Activated CD4-positive, alpha-beta T cell treated with anti-CD3 and anti-CD28 coated beads, Interleukin-2, amount 10 ng/mL, durations not matched to agents 24 days and 14 days (primary cell): ENCODE results near the gene TBKBP1. TPM values are rescaled to one million over a fixed set of nuclear protein-coding genes. Genes with fewer than 3 reads are reported as not detected.

ENCODE experiments used
- DNase-seq: peaks from one replicate; pipeline ENCODE4 v3.0.0; 2022
- H3K27ac Mint-ChIP-seq: one replicate; pipeline ENCODE4 v1.8.0; 2022; ENCODE audit warnings: mild to moderate bottlenecking, mixed read lengths
- H3K27me3 Mint-ChIP-seq: one replicate; pipeline ENCODE4 v1.8.0; 2022; ENCODE audit warnings: mixed read lengths
- H3K36me3 Mint-ChIP-seq: one replicate; pipeline ENCODE4 v1.8.0; 2022; ENCODE audit warnings: low read depth, mild to moderate bottlenecking, mixed read lengths
- H3K4me1 Mint-ChIP-seq: one replicate; pipeline ENCODE4 v1.8.0; 2021; ENCODE audit warnings: mixed read lengths
- H3K4me3 Mint-ChIP-seq: one replicate; pipeline ENCODE4 v1.8.0; 2022; ENCODE audit warnings: mild to moderate bottlenecking, moderate library complexity, mixed read lengths
- H3K9me3 Mint-ChIP-seq: one replicate; pipeline ENCODE4 v1.8.0; 2021; ENCODE audit warnings: mixed read lengths
- intact Hi-C: fragments of 100-400 bp; cut with micrococcal nuclease; formaldehyde crosslinking; loops from one replicate; pipeline ENCODE4 v1.15.1; 2023
- total RNA-seq: library from RNA; stranded (reverse); gene quantifications from 2 replicates; pipeline ENCODE4 v1.2.3, GENCODE V29; 2022

The TBKBP1 gene
- total RNA-seq, 1 donor from 2014 or later, result 10.9 TPM

GRCh38 chr17:47718634-47719405 is 24.9 kb downstream of the TBKBP1 start:
- DNase-seq, result no peak
- H3K27ac Mint-ChIP-seq, result peak overlapping the region; percentile 93
- intact Hi-C loops, result loop anchor here (1.0 to 5.0 kb wide), 2 partner anchors 13 to 57 kb away; no protein-coding TSS in a partner anchor

GRCh38 chr17:47719411-47720152 is 25.6 kb downstream of the TBKBP1 start:
- intact Hi-C loops, result loop anchor here (1.0 to 5.0 kb wide), 3 partner anchors 13 to 67 kb away; no protein-coding TSS in a partner anchor
- Mint-ChIP-seq H3K4me3 (peak overlapping the region; percentile 76), H3K27ac (peak overlapping the region; percentile 93), H3K27me3 (no peaks in the 10 kb centered on the region), H3K4me1 (peaks cover 79% of the 10 kb centered on the region), H3K36me3 (no peaks in the 10 kb centered on the region), H3K9me3 (no peaks in the 10 kb centered on the region)
- peak; percentile 89 for DNase-seq

More at GRCh38 chr17:47718634-47719405, 24.9 kb downstream of the TBKBP1 start:
- Mint-ChIP-seq H3K36me3 (no peaks in the 10 kb centered on the region), H3K4me3 (peak overlapping the region; percentile 76), H3K9me3 (no peaks in the 10 kb centered on the region), H3K4me1 (peaks cover 82% of the 10 kb centered on the region), H3K27me3 (no peaks in the 10 kb centered on the region)

- Mint-ChIP-seq H3K4me3 (peak overlapping the region; percentile 76), H3K27ac (peak overlapping the region; percentile 93), H3K9me3 (no peaks in the 10 kb centered on the region), H3K4me1 (peaks cover 81% of the 10 kb centered on the region), H3K36me3 (no peaks in the 10 kb centered on the region), H3K27me3 (no peaks in the 10 kb centered on the region)
- intact Hi-C loops, result loop anchor here (5.0 kb wide), 1 partner anchor 68 kb away; no protein-coding TSS in a partner anchor
- no peak for DNase-seq
These were observed 26.2 kb downstream of the TBKBP1 start for GRCh38 chr17:47720196-47720595.

GRCh38 chr17:47720754-47721533 is 27.0 kb downstream of the TBKBP1 start:
- H3K9me3 Mint-ChIP-seq, result no peaks in the 10 kb centered on the region
- H3K36me3 Mint-ChIP-seq, result no peaks in the 10 kb centered on the region
- H3K27ac Mint-ChIP-seq, result peak overlapping the region; percentile 93
- peak overlapping the region; percentile 76 for H3K4me3 Mint-ChIP-seq
- H3K4me1 Mint-ChIP-seq, result peaks cover 80% of the 10 kb centered on the region
- intact Hi-C loops, result loop anchor here (1.0 to 5.0 kb wide), 4 partner anchors 8 to 69 kb away; partner anchors contain the start of genes TBKBP1 and TBX21
- H3K27me3 Mint-ChIP-seq, result no peaks in the 10 kb centered on the region
- DNase-seq, result peak; percentile 95

- no peak for DNase-seq
- peak overlapping the region; percentile 93 for H3K27ac Mint-ChIP-seq
- peaks cover 81% of the 10 kb centered on the region for H3K4me1 Mint-ChIP-seq
- no peaks in the 10 kb centered on the region for H3K36me3 Mint-ChIP-seq
- intact Hi-C loops, result loop anchor here (1.0 to 5.0 kb wide), 4 partner anchors 8 to 69 kb away; partner anchors contain the start of genes TBKBP1 and TBX21
- H3K9me3 Mint-ChIP-seq, result no peaks in the 10 kb centered on the region
- peak overlapping the region; percentile 76 for H3K4me3 Mint-ChIP-seq
- no peaks in the 10 kb centered on the region for H3K27me3 Mint-ChIP-seq
These were observed 27.8 kb downstream of the TBKBP1 start for GRCh38 chr17:47721725-47722124.

GRCh38 chr17:47724705-47725104 is 30.7 kb downstream of the TBKBP1 start:
- no peaks in the 10 kb centered on the region for H3K27me3 Mint-ChIP-seq
- no peak for DNase-seq
- H3K36me3 Mint-ChIP-seq, result no peaks in the 10 kb centered on the region
- H3K27ac Mint-ChIP-seq, result peak overlapping the region; percentile 5
- H3K4me1 Mint-ChIP-seq, result peaks cover 77% of the 10 kb centered on the region
- intact Hi-C loops, result loop anchor here (5.0 kb wide), 1 partner anchor 72 kb away; no protein-coding TSS in a partner anchor
- no peaks in the 10 kb centered on the region for H3K9me3 Mint-ChIP-seq
- no peak overlapping the region for H3K4me3 Mint-ChIP-seq

GRCh38 chr17:47725446-47726111 is 31.6 kb downstream of the TBKBP1 start:
- no peaks in the 10 kb centered on the region for H3K27me3 Mint-ChIP-seq
- H3K36me3 Mint-ChIP-seq, result no peaks in the 10 kb centered on the region
- no peaks in the 10 kb centered on the region for H3K9me3 Mint-ChIP-seq
- intact Hi-C loops, result no loop called here
- H3K27ac Mint-ChIP-seq, result peak overlapping the region; percentile 59
- no peak for DNase-seq
- H3K4me1 Mint-ChIP-seq, result peaks cover 73% of the 10 kb centered on the region
- H3K4me3 Mint-ChIP-seq, result no peak overlapping the region

GRCh38 chr17:47726796-47727703 is 33.1 kb downstream of the TBKBP1 start:
- no peak for DNase-seq
- Mint-ChIP-seq H3K4me1 (peaks cover 76% of the 10 kb centered on the region), H3K36me3 (no peaks in the 10 kb centered on the region), H3K4me3 (no peak overlapping the region), H3K9me3 (no peaks in the 10 kb centered on the region), H3K27ac (peak overlapping the region; percentile 46), H3K27me3 (no peaks in the 10 kb centered on the region)
- intact Hi-C loops, result no loop called here

- no peak for DNase-seq
- no peaks in the 10 kb centered on the region for H3K27me3 Mint-ChIP-seq
- H3K4me3 Mint-ChIP-seq, result no peak overlapping the region
- no peaks in the 10 kb centered on the region for H3K36me3 Mint-ChIP-seq
- intact Hi-C loops, result no loop called here
- peak overlapping the region; percentile 45 for H3K27ac Mint-ChIP-seq
- peaks cover 80% of the 10 kb centered on the region for H3K4me1 Mint-ChIP-seq
- no peaks in the 10 kb centered on the region for H3K9me3 Mint-ChIP-seq
These were observed 33.7 kb downstream of the TBKBP1 start for GRCh38 chr17:47727704-47728036.

- peaks cover 80% of the 10 kb centered on the region for H3K4me1 Mint-ChIP-seq
- H3K27me3 Mint-ChIP-seq, result no peaks in the 10 kb centered on the region
- no peak for DNase-seq
- no peaks in the 10 kb centered on the region for H3K36me3 Mint-ChIP-seq
- H3K27ac Mint-ChIP-seq, result peak overlapping the region; percentile 45
- no peaks in the 10 kb centered on the region for H3K9me3 Mint-ChIP-seq
- no peak overlapping the region for H3K4me3 Mint-ChIP-seq
- intact Hi-C loops, result no loop called here
These were observed 34.4 kb downstream of the TBKBP1 start for GRCh38 chr17:47728214-47728877.

- H3K9me3 Mint-ChIP-seq, result no peaks in the 10 kb centered on the region
- DNase-seq, result no peak
- peaks cover 7% of the 10 kb centered on the region for H3K36me3 Mint-ChIP-seq
- peak overlapping the region; percentile 38 for H3K4me3 Mint-ChIP-seq
- intact Hi-C loops, result loop anchor here (1.0 kb wide), 1 partner anchor 8 kb away; no protein-coding TSS in a partner anchor
- H3K27ac Mint-ChIP-seq, result peak overlapping the region; percentile 75
- H3K4me1 Mint-ChIP-seq, result peaks cover 76% of the 10 kb centered on the region
- no peaks in the 10 kb centered on the region for H3K27me3 Mint-ChIP-seq
These were observed 35.5 kb downstream of the TBKBP1 start for GRCh38 chr17:47729476-47729875.

- H3K27me3 Mint-ChIP-seq, result no peaks in the 10 kb centered on the region
- peaks cover 18% of the 10 kb centered on the region for H3K36me3 Mint-ChIP-seq
- H3K4me1 Mint-ChIP-seq, result peaks cover 76% of the 10 kb centered on the region
- DNase-seq, result no peak
- no peak overlapping the region for H3K27ac Mint-ChIP-seq
- intact Hi-C loops, result loop anchor here (5.0 kb wide), 1 partner anchor 68 kb away; no protein-coding TSS in a partner anchor
- peak overlapping the region; percentile 14 for H3K4me3 Mint-ChIP-seq
- no peaks in the 10 kb centered on the region for H3K9me3 Mint-ChIP-seq
These were observed 36.7 kb downstream of the TBKBP1 start for GRCh38 chr17:47730681-47731080.
